Measurements from ENCODE around the gene PPP1R1A.

Gene PPP1R1A

GRCh38 chr12:54612225-54612750 is 23.8 kb upstream of the PPP1R1A start:
- H3K4me3 ChIP-seq (replicated peaks; ENCODE audit: low read depth, low read length) = no peak overlapping the region
- no peak for DNase-seq (ENCODE audit: extremely low read depth, low read depth)
- TF ChIP-seq CTCF (IDR thresholded peaks at IDR 0.05; ENCODE audit: low read depth, low read length, missing control alignments) = no peak

DNA sequence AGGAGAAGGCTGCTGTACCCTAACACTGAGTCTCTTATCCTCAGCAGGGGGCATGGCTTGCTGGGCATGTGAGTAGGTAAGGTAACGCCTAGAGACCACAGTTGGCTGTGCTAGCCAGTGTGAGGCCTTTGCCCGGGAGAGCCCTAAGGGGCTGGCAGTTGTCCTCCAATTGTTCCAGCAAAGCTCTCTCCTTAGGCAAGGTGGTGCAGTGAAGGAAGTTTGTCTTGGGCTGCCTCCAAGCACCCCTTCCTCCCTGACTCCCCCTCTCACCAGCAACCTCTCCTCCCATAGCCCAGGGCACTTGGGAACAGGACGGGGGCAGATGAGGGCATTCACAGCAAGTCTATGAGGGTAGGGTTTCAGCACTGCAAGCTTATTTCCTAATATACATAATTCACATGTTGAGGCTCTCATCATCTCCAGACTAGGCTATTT is 23.3 kb upstream of the PPP1R1A start:
- no peak for DNase-seq (ENCODE audit: extremely low read depth, low read depth)
- H3K4me3 ChIP-seq (replicated peaks; ENCODE audit: low read depth, low read length) = no peak overlapping the region
- no peak for TF ChIP-seq CTCF (IDR thresholded peaks at IDR 0.05; ENCODE audit: low read depth, low read length, missing control alignments)

GRCh38 chr12:54608769-54609168 is 20.3 kb upstream of the PPP1R1A start:
- no peak overlapping the region for H3K4me3 ChIP-seq (replicated peaks; ENCODE audit: low read depth, low read length)
- TF ChIP-seq CTCF (IDR thresholded peaks at IDR 0.05; ENCODE audit: low read depth, low read length, missing control alignments) = no peak
- DNase-seq (ENCODE audit: extremely low read depth, low read depth) = no peak

- no peak for DNase-seq (ENCODE audit: extremely low read depth, low read depth)
- no peak for TF ChIP-seq CTCF (IDR thresholded peaks at IDR 0.05; ENCODE audit: low read depth, low read length, missing control alignments)
- no peak overlapping the region for H3K4me3 ChIP-seq (replicated peaks; ENCODE audit: low read depth, low read length)
Observed at GRCh38 chr12:54608156-54608555, 19.7 kb upstream of the PPP1R1A start.

- no peak overlapping the region for H3K4me3 ChIP-seq (replicated peaks; ENCODE audit: low read depth, low read length)
- DNase-seq (ENCODE audit: extremely low read depth, low read depth) = no peak
- no peak for TF ChIP-seq CTCF (IDR thresholded peaks at IDR 0.05; ENCODE audit: low read depth, low read length, missing control alignments)
Observed at GRCh38 chr12:54606556-54606955, 18.1 kb upstream of the PPP1R1A start.

DNA sequence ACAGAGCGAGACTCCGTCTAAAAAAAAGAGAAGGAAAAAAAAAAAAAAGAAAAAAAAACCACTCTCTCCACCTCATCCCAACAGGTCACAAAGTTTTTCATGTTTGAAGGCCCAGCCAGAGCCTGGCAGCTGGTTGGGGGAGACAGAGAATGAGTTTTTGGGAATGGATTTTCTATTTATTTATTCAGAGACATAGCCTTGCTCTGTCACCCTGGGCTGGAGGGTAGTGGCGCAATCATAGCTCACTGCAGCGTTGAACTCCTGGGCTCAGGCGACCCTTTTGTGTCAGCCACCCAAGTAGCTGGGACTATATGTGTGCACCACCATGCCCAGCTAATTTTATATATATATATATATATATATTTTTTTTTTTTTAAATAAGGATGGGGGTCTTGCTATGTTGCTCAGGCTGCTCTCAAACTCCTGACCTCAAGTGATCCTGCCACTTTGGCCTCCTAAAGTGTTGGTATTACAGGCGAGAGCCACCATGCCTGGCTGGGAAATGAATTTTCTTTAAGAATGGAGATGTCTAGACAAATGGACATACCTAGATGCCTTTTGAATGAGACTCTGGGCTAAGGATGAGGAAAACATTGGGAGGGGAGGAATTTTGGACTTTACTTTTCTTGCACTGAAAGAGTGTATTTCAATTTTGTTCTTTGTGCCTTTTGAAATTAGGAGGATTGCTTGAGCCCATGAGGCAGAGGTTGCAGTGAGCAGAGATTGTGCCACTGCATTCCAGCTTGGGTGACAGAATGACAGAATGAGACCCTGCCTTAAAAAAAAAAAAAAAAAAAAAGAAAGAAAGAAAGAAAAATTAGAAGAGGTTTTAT is 16.9 kb upstream of the PPP1R1A start:
- no peak for DNase-seq (ENCODE audit: extremely low read depth, low read depth)
- H3K4me3 ChIP-seq (replicated peaks; ENCODE audit: low read depth, low read length) = no peak overlapping the region
- no peak for TF ChIP-seq CTCF (IDR thresholded peaks at IDR 0.05; ENCODE audit: low read depth, low read length, missing control alignments)
